HG03342 (cell line): ENCODE results near the gene DNAJC17.

Experiments
- ATAC-seq: cut with Tn5 transposase; IDR thresholded peaks from one replicate; pipeline ENCODE4 v1.9.1; 2021; ENCODE audit warnings: mild to moderate bottlenecking, moderate library complexity; ENCODE audit not compliant: unreplicated experiment

The DNAJC17 gene

GRCh38 chr15:40743921-40744814 lies 63.1 kb downstream of the DNAJC17 start:
- ATAC-seq: no peak

- ATAC-seq: no peak
These were observed 63.8 kb downstream of the DNAJC17 start for GRCh38 chr15:40743485-40743901.

- ATAC-seq: no peak
These were observed 67.4 kb downstream of the DNAJC17 start for GRCh38 chr15:40739854-40740253.

GRCh38 chr15:40739047-40739446 lies 68.2 kb downstream of the DNAJC17 start:
- ATAC-seq: no peak

- no peak for ATAC-seq
These were observed 70.2 kb downstream of the DNAJC17 start for GRCh38 chr15:40737048-40737447.

- no peak for ATAC-seq
These were observed 70.7 kb downstream of the DNAJC17 start for GRCh38 chr15:40736575-40736974.

GRCh38 chr15:40731034-40731433 lies 76.2 kb downstream of the DNAJC17 start:
- no peak for ATAC-seq

- no peak for ATAC-seq
These were observed 83.4 kb downstream of the DNAJC17 start for GRCh38 chr15:40723919-40724318.

GRCh38 chr15:40722934-40723333 lies 84.3 kb downstream of the DNAJC17 start:
- no peak for ATAC-seq

GRCh38 chr15:40722354-40722753 lies 84.9 kb downstream of the DNAJC17 start:
- no peak for ATAC-seq

GRCh38 chr15:40721701-40722100 lies 85.6 kb downstream of the DNAJC17 start:
- no peak for ATAC-seq

- ATAC-seq: no peak
These were observed 91.1 kb downstream of the DNAJC17 start for GRCh38 chr15:40716165-40716564.
